Osteocyte (in vitro differentiated cells): ENCODE results near the gene SH3BP2. TPM values are rescaled to one million over a fixed set of nuclear protein-coding genes. Genes with fewer than 3 reads are reported as not detected.
A peak's percentile ranks its signal among the peaks of the same experiment; 100 is the strongest.

Experiments
- DNase-seq: peaks from one replicate; pipeline ENCODE4 v3.0.0; 2021; ENCODE audit warnings: mixed read lengths; ENCODE audit not compliant: unreplicated experiment; ENCODE audit errors: extremely low spot score
- H3K27ac Mint-ChIP-seq: one replicate; pipeline ENCODE4 v1.8.0; 2021; ENCODE audit warnings: mild to moderate bottlenecking, mixed read lengths; ENCODE audit not compliant: unreplicated experiment
- H3K27me3 Mint-ChIP-seq: one replicate; pipeline ENCODE4 v1.8.0; 2021; ENCODE audit warnings: mixed read lengths; ENCODE audit not compliant: unreplicated experiment
- H3K36me3 Mint-ChIP-seq: one replicate; pipeline ENCODE4 v1.8.0; 2021; ENCODE audit warnings: mixed read lengths; ENCODE audit not compliant: unreplicated experiment
- H3K4me1 Mint-ChIP-seq: one replicate; pipeline ENCODE4 v1.8.0; 2021; ENCODE audit warnings: mixed read lengths; ENCODE audit not compliant: unreplicated experiment
- H3K4me3 Mint-ChIP-seq: one replicate; pipeline ENCODE4 v1.8.0; 2021; ENCODE audit warnings: mild to moderate bottlenecking, moderate library complexity, mixed read lengths; ENCODE audit not compliant: unreplicated experiment
- H3K9me3 Mint-ChIP-seq: one replicate; pipeline ENCODE4 v1.8.0; 2021; ENCODE audit warnings: mixed read lengths; ENCODE audit not compliant: unreplicated experiment
- total RNA-seq: library from RNA; stranded (reverse); gene quantifications from 2 replicates; pipeline ENCODE4 v1.2.1, GENCODE V29; 2021
- TF ChIP-seq, protein P1 (sequence below): fragments of 200-600 bp; sonication (generic); IDR thresholded peaks from 2 replicates; pipeline ENCODE4 v1.5.0; 2021; ENCODE audit warnings: antibody characterized with exemption, mild to moderate bottlenecking, moderate library complexity

The SH3BP2 gene
- total RNA-seq, 1 donor from 2014 or later: 110 TPM

DNA sequence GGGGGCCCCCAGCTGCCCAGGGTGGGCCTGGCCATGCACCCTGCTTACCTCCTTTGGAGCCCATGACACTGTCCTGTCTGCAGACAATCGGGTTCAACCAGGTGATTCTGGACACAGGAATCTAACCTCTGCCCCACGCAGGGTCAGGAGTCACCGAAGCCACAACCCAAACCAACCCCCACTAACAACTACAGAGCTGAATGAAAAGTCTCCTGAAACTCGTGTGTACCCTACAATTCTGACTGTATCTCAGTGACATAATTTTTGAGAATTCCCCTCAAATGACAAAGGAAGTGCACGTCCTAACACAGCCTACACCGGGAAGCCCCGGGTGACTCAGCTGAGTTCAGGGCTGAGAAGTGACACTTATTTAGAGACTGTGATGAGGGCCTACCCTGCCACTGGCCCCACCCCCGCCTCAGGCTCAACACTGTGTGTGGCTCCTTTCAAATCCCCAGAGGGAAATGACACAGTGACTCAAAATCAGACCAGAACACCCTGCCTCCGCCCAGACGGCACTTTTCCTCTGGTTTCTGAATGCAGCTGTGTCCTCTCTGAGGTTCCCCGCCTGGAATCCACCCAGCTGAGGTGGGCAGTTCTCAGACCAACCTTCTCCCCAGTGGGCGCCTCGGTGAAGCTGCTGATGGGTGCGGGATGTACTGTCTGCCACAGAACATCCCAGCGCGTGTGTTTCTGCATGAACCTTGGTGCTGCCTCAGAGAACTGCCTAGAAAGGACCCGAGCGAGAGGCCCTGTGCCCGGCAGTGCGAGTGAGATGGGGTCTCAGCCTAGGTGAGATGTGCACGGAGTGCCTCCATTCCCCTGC is 46.7 kb upstream of the SH3BP2 start:
- peaks cover 25% of the 10 kb centered on the region for H3K36me3 Mint-ChIP-seq
- H3K4me1 Mint-ChIP-seq: peaks cover 24% of the 10 kb centered on the region
- no peak overlapping the region for H3K4me3 Mint-ChIP-seq

DNA sequence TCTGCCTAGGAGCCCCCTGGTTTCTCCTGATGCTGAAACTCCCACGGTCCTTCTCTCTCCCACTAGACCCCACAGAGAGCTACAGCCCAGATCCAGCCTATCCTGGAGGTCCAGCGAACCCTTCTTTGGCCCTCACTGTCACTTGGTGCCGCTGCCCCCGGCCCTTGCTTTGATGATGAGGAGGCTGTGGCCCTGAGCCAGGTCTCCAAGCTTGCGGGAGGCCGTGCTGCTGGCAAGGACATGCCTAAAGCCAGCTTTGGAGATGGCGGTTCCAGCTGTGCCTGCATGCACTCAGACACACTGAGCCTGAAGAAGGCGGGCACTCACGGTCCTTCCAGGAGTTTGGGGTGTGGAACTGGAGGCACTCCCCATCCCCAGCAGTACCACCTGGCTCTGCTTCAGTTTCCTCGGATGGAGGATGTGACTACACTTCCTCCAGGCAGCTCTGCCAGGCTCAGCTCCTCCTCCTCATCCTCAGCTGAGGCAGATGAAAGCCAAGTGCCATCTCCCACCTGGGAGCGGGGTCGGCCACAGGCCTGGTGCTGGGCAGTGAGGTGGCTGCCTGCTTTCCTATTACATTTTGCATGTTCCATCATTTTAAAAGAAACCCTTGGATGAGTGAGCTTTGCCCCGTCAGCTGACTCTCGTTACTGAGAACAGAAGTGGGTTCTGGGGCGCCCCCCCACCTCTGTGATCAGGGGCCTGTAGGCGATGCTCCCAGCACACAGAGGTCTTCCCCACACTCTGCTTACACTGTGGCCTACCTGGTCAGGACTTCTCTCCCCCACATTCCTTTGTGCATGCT is 45.8 kb upstream of the SH3BP2 start:
- Mint-ChIP-seq H3K27me3 (no peaks in the 10 kb centered on the region), H3K36me3 (peaks cover 25% of the 10 kb centered on the region), H3K27ac (peak overlapping the region; percentile 29), H3K4me1 (peaks cover 20% of the 10 kb centered on the region), H3K4me3 (no peak overlapping the region), H3K9me3 (no peaks in the 10 kb centered on the region)
- TF ChIP-seq, protein P1, sequence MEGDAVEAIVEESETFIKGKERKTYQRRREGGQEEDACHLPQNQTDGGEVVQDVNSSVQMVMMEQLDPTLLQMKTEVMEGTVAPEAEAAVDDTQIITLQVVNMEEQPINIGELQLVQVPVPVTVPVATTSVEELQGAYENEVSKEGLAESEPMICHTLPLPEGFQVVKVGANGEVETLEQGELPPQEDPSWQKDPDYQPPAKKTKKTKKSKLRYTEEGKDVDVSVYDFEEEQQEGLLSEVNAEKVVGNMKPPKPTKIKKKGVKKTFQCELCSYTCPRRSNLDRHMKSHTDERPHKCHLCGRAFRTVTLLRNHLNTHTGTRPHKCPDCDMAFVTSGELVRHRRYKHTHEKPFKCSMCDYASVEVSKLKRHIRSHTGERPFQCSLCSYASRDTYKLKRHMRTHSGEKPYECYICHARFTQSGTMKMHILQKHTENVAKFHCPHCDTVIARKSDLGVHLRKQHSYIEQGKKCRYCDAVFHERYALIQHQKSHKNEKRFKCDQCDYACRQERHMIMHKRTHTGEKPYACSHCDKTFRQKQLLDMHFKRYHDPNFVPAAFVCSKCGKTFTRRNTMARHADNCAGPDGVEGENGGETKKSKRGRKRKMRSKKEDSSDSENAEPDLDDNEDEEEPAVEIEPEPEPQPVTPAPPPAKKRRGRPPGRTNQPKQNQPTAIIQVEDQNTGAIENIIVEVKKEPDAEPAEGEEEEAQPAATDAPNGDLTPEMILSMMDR: no peak
- no peak for DNase-seq

More for the DNA sequence above, 46.7 kb upstream of the SH3BP2 start:
- H3K9me3 Mint-ChIP-seq: no peaks in the 10 kb centered on the region
- H3K27me3 Mint-ChIP-seq: no peaks in the 10 kb centered on the region
- DNase-seq: no peak
- H3K27ac Mint-ChIP-seq: peak overlapping the region; percentile 61
- TF ChIP-seq, protein P1: no peak

DNA sequence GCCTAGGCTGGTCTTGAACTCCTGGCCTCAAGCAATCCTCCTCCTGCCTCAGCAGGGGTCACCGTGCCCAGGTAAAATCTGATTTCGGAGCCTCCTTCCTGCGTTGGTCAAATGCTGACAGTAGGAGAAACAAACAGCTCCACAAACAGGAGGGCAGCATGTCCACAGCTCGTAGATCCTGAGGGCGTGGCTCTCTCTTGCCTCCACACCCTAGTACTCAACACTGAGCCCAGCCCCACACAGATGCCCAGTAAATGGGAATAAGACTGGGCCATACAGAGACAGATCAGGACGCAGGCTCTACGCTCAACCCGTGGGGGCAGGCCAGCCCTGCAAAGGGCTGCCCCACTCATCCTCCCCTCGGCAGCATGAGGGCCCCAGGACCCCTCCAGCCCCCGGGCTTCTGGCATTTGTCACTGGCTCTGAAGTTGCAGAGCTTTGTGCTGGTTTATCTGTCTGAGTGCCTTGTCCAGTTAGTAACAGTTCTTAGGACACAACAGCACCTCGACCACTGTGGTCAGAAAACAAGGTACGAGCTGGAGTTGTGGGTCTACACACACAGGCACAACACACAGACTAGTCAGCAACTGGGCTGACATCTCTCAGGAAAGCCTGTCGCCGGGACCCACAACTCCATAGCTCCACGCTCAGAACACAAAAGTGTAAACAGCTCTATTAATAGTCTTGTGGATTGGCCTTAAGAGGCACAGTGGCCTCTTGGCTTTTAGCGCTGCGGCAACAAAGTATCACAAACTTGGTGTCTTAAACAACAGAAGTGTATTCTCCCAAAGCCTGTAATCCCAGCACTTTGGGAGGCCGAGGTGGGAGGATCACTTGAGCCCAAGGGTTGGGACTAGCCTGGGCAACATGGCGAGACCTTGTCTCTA is 41.9 kb upstream of the SH3BP2 start:
- H3K4me3 Mint-ChIP-seq: no peak overlapping the region
- DNase-seq: no peak
- TF ChIP-seq, protein P1: no peak
- no peak overlapping the region for H3K27ac Mint-ChIP-seq
- no peaks in the 10 kb centered on the region for H3K9me3 Mint-ChIP-seq
- H3K36me3 Mint-ChIP-seq: peaks cover 7% of the 10 kb centered on the region
- H3K4me1 Mint-ChIP-seq: peaks cover 30% of the 10 kb centered on the region
- no peaks in the 10 kb centered on the region for H3K27me3 Mint-ChIP-seq

DNA sequence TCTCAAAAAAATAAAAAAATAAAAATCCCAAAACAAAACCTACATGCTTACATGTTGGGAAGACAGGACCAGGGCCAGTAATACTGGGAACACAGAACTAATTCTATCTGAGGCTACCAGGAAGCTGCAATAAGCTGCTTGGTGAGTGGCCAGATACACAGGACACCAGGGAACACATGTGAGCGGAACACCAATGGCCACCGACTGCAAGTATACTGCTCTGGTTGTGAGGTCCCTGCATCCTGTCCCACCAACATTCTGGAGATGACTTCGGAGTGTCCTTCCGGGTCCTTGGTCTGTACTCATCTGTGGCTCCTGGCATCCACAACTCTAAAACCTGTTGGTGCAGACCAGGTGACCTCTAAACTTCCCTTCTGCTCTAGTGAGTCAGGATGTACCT is 39.4 kb upstream of the SH3BP2 start:
- Mint-ChIP-seq H3K9me3 (no peaks in the 10 kb centered on the region), H3K27ac (no peak overlapping the region), H3K4me3 (no peak overlapping the region), H3K4me1 (peaks cover 17% of the 10 kb centered on the region), H3K36me3 (no peaks in the 10 kb centered on the region), H3K27me3 (no peaks in the 10 kb centered on the region)
- TF ChIP-seq, protein P1: no peak
- no peak for DNase-seq
